A549 (cell line): ENCODE results near the gene KIAA1671. TPM values are rescaled to one million over a fixed set of nuclear protein-coding genes. Genes with fewer than 3 reads are reported as not detected.

ENCODE experiments used
- ATAC-seq, 2 experiments: fragments of 200-7000 bp in 1 of 2; fragments of >200 bp in 1 of 2; cut with Nextera tagmentation in 1 of 2; cut with Tn5 transposase in 1 of 2; 3 replicates each; pipeline versions ENCODE4 v1.8.0 to v1.9.1; 2018 to 2020; ENCODE audit warnings: mild to moderate bottlenecking in 1 of 2, moderate library complexity in 1 of 2
- CTCF ChIA-PET: fragments of 300-600 bp; sonication (Branson Sonifier 250); formaldehyde crosslinking; extraction: SDS; loops from one replicate; lab custom pipeline; 2021; ENCODE audit warnings: antibody characterized with exemption, inconsistent platforms; lab: Yijun Ruan, JAX
- POLR2A ChIA-PET: fragments of 350-600 bp; formaldehyde crosslinking; extraction: SDS; loops from one replicate; lab custom pipeline; 2021; ENCODE audit warnings: antibody characterized with exemption, inconsistent platforms; lab: Yijun Ruan, JAX
- DNase-seq, 2 experiments: peaks; one replicate each; pipeline versions ENCODE4 v3.0.0 to v3.0.0-alpha.2; 2011 to 2016; ENCODE audit warnings: low read depth in 1 of 2, low spot score in 1 of 2
- FAIRE-seq: peaks from 2 replicates; lab custom pipeline; 2011; peaks lifted over from hg19 to GRCh38; lab: Jason Lieb, UNC
- H3K27ac ChIP-seq, 2 experiments: fragments of >200 bp; sonication (Bioruptor Twin); formaldehyde crosslinking; 3 replicates each; pipeline ENCODE4 v1.5.1; 2016 to 2017
- H3K4me1 ChIP-seq: fragments of >200 bp; sonication (Bioruptor Twin); formaldehyde crosslinking; 3 replicates; pipeline ENCODE4 v1.6.1; 2016
- H3K4me2 ChIP-seq: fragments of >200 bp; sonication (Bioruptor Twin); formaldehyde crosslinking; 3 replicates; pipeline ENCODE4 v1.6.1; 2016
- H3K4me3 ChIP-seq: fragments of >200 bp; sonication (Bioruptor Twin); formaldehyde crosslinking; 3 replicates; pipeline ENCODE4 v1.5.1; 2016
- H3K9me3 ChIP-seq: fragments of >200 bp; sonication (Bioruptor Twin); formaldehyde crosslinking; 3 replicates; pipeline ENCODE4 v1.6.1; 2016
- CBX8 ChIP-seq: fragments of 200-600 bp; sonication (generic); IDR thresholded peaks from 2 replicates; pipeline ENCODE4 v1.6.1; 2016
- EHF ChIP-seq: fragments of 250-450 bp; sonication (Bioruptor Pico); IDR thresholded peaks from 2 replicates; pipeline ENCODE4 v1.5.0; 2020; ENCODE audit warnings: mild to moderate bottlenecking
- EHMT2 ChIP-seq: fragments of 200-600 bp; sonication (generic); IDR thresholded peaks from 2 replicates; pipeline ENCODE4 v1.6.1; 2016; ENCODE audit warnings: antibody characterized with exemption, low read depth, mild to moderate bottlenecking, moderate library complexity
- EP300 ChIP-seq, 2 experiments: fragments of >200 bp; sonication (Bioruptor Twin); formaldehyde crosslinking; IDR thresholded peaks; 2 replicates in 1 of 2; 3 replicates in 1 of 2; pipeline ENCODE4 v1.6.1; 2016 to 2017
- GATA3 ChIP-seq: IDR thresholded peaks from 2 replicates; pipeline ENCODE4 v1.6.1; 2012; ENCODE audit warnings: borderline replicate concordance
- HEYL ChIP-seq: fragments of 250-450 bp; sonication (Bioruptor Pico); IDR thresholded peaks from 2 replicates; pipeline ENCODE4 v1.8.0; 2021; ENCODE audit warnings: mild to moderate bottlenecking, moderate library complexity
- KDM1A ChIP-seq: fragments of 200-600 bp; sonication (generic); IDR thresholded peaks from 2 replicates; pipeline ENCODE4 v1.6.1; 2016; ENCODE audit warnings: low read depth, mild to moderate bottlenecking
- MAZ ChIP-seq: fragments of 150-350 bp; IDR thresholded peaks from 2 replicates; pipeline ENCODE4 v1.6.1; 2014; ENCODE audit warnings: antibody characterized with exemption, low read depth, low read length, borderline replicate concordance
- NFE2L2 ChIP-seq: fragments of 150-350 bp; conservative IDR thresholded peaks from 2 replicates; pipeline ENCODE4 v1.6.1; 2014; ENCODE audit warnings: low read length
- NR3C1 ChIP-seq: fragments of >200 bp; sonication (Bioruptor Twin); formaldehyde crosslinking; IDR thresholded peaks from 3 replicates; pipeline ENCODE4 v1.6.1; 2017
- RCOR1 ChIP-seq: fragments of 150-350 bp; IDR thresholded peaks from 2 replicates; pipeline ENCODE4 v1.6.1; 2014; ENCODE audit warnings: antibody characterized with exemption, low read length, low read depth
- RFX5 ChIP-seq: fragments of 450-650 bp; IDR thresholded peaks from 2 replicates; pipeline ENCODE4 v1.7.1; 2014; ENCODE audit warnings: antibody characterized with exemption, mild to moderate bottlenecking, moderate library complexity
- RNF2 ChIP-seq: fragments of 200-600 bp; sonication (generic); IDR thresholded peaks from 2 replicates; pipeline ENCODE4 v1.6.1; 2016; ENCODE audit warnings: low read depth, mild to moderate bottlenecking, antibody characterized with exemption, moderate library complexity, borderline replicate concordance
- ZC3H11A ChIP-seq: fragments of 450-650 bp; IDR thresholded peaks from 2 replicates; pipeline ENCODE4 v1.6.1; 2014; ENCODE audit warnings: antibody characterized with exemption, mild to moderate bottlenecking
- ZFP36 ChIP-seq: fragments of 450-650 bp; IDR thresholded peaks from 2 replicates; pipeline ENCODE4 v1.6.1; 2014; ENCODE audit warnings: borderline replicate concordance; ENCODE audit not compliant: partially characterized antibody
- ZNF302 ChIP-seq: fragments of 250-450 bp; sonication (Bioruptor Pico); IDR thresholded peaks from 2 replicates; pipeline ENCODE4 v1.9.0; 2021; ENCODE audit warnings: inconsistent platforms, mild to moderate bottlenecking, moderate library complexity
- WGBS: methylation state at CpG from one replicate; pipeline ENCODE4 v1.1.6; 2017; ENCODE audit errors: missing lambda C conversion rate; 5-methylcytosine and 5-hydroxymethylcytosine counted together
- polyA plus RNA-seq, 4 experiments: library from polyadenylated mRNA; depleted of rRNA in 3 of 4; stranded (reverse); fragments of >200 nt; fragmentation: RNase III in 1 of 4; extraction: RNeasy Plus Mini Kit Qiagen cat#74134 plus additional on column Dnase treatment in 1 of 4; gene quantifications; 2 replicates in 3 of 4; 3 replicates in 1 of 4; pipeline ENCODE4 v1.2.3, GENCODE V29; 2011 to 2017
- TF ChIP-seq, protein P1 (sequence below): fragments of >200 bp; sonication (Bioruptor Twin); formaldehyde crosslinking; IDR thresholded peaks from 2 replicates; pipeline ENCODE4 v1.6.1; 2016
- TF ChIP-seq, protein P2 (sequence below): fragments of 250-450 bp; sonication (Bioruptor Pico); IDR thresholded peaks from 2 replicates; pipeline ENCODE4 v1.5.0; 2020; ENCODE audit warnings: low read depth, mild to moderate bottlenecking, moderate library complexity
- TF ChIP-seq, protein P3 (sequence below): fragments of 450-650 bp; IDR thresholded peaks from 2 replicates; pipeline ENCODE4 v1.6.1; 2014; ENCODE audit warnings: antibody characterized with exemption

KIAA1671 gene
- polyA plus RNA-seq, 2 of the 4 experiments (the other 2 are of a cell fraction): 5.3 to 7.9 TPM

DNA sequence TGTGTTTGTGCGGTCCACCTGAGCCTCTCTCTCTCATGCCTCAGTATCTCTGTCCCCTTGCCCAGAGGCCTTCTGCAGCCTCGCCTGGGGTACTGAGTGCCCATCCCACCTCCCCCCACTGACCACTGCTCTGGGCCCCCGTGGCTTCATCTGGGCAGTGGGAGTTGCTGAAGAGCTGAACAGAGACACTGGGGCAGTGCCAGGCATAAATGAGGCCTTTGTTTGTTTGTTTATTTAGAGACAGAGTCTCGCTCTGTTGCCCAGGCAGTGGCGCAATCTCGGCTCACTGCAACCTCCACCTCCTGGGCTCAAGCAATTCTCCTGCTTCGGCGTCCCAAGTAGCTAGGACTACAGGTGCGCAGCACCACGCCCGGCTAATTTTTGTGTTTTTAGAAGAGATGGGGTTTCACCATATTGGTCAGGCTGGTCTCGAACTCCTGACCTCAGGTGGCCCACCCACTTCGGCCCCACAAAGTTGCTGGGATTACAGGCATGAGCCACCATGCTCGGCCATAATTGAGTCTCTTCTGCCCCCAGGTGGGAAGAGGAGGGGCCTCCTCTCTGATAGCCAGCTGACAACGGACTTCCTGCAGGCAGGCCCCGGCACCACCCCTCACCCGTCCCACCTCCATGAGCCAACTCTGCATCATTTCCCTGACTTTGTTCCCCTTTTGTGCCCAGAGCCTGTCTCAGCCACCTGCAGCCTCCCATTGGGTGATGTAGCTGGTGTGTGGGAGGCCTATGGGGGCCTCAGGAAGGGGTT lies 256.4 kb downstream of the KIAA1671 start:
- ChIA-PET CTCF (no interaction called here), POLR2A (no interaction called here)
- 67% methylated on average over 15 of the region's 17 CpGs for WGBS
- Histone ChIP-seq H3K4me3 (no peak overlapping the region), H3K27ac (no peak overlapping the region), H3K4me1 (no peaks in the 10 kb centered on the region), H3K4me2 (no peak overlapping the region), H3K9me3 (no peaks in the 10 kb centered on the region)
- FAIRE-seq: no peak
- ATAC-seq: no peak
- TF ChIP-seq EHMT2 (no peak), GATA3 (no peak), RNF2 (no peak), RCOR1 (no peak), EP300 (IDR thresholded peaks at IDR 0.05) (no peak), NFE2L2 (no peak), RFX5 (no peak), ZNF302 (CRISPR knock-in tag) (no peak), CBX8 (no peak), MAZ (no peak), EHF (no peak)
- TF ChIP-seq, protein P1, sequence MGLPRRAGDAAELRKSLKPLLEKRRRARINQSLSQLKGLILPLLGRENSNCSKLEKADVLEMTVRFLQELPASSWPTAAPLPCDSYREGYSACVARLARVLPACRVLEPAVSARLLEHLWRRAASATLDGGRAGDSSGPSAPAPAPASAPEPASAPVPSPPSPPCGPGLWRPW: no peak
- TF ChIP-seq, protein P2, sequence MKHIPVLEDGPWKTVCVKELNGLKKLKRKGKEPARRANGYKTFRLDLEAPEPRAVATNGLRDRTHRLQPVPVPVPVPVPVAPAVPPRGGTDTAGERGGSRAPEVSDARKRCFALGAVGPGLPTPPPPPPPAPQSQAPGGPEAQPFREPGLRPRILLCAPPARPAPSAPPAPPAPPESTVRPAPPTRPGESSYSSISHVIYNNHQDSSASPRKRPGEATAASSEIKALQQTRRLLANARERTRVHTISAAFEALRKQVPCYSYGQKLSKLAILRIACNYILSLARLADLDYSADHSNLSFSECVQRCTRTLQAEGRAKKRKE (CRISPR knock-in tag): no peak
- no peak for DNase-seq

DNA sequence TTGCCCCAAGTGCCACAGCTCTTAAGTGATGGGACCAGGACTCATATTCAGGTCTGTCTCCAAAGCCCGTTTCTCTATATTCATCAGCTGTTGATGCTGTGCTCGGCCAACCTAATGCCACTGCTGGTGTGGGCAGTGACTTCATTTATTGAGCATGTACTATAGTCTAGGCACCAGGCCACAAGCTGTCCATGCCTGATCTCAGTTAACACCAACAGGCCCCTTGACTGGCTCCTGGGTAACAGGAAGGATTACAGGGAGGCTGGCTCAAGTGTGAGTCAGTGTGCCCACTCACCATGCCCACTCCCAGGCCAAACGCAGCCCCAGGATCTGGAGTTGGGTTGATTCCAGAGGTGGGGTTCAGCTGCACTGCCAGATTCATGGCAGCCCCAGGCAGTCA lies 258.3 kb downstream of the KIAA1671 start:
- no peak for DNase-seq
- TF ChIP-seq RCOR1: no peak
- ATAC-seq: no peak
- Histone ChIP-seq H3K4me3 (no peak overlapping the region), H3K4me1 (no peaks in the 10 kb centered on the region), H3K4me2 (no peak overlapping the region), H3K27ac (no peak overlapping the region), H3K9me3 (no peaks in the 10 kb centered on the region)
- FAIRE-seq: no peak
- POLR2A ChIA-PET: interaction anchor here (0.6 kb wide), 1 partner anchor 184 kb away, joined by 8 read pairs; no protein-coding TSS in a partner anchor
- 47% methylated on average over 3 of the region's 3 CpGs for WGBS
- CTCF ChIA-PET: interaction anchor here (1.6 to 3.3 kb wide), 2 partner anchors 8 to 12 kb away, joined by 4 to 19 read pairs; no protein-coding TSS in a partner anchor

DNA sequence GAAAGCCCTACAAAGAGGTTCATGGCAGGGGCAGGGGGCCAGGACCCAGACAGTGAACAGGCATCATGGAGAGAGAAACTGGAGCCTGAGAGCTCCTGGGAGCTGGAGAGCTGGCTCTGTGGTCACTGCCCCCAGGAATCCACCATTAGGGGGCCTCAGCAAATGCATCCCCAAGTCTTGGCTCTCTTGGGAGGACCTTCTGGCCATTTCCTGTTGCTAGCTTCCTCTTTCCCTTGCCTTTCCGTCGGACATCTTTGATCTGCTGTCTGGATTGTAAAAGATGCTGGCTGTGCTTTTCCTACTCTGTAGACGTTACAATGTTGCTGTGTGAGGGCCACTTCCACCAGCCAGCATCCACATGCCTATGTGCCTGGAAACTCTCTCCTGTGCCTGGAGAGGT lies 259.8 kb downstream of the KIAA1671 start:
- DNase-seq: no peak
- ATAC-seq: no peak
- FAIRE-seq: no peak
- POLR2A ChIA-PET: no interaction called here
- TF ChIP-seq KDM1A: no peak
- TF ChIP-seq CBX8: no peak
- TF ChIP-seq, protein P3, sequence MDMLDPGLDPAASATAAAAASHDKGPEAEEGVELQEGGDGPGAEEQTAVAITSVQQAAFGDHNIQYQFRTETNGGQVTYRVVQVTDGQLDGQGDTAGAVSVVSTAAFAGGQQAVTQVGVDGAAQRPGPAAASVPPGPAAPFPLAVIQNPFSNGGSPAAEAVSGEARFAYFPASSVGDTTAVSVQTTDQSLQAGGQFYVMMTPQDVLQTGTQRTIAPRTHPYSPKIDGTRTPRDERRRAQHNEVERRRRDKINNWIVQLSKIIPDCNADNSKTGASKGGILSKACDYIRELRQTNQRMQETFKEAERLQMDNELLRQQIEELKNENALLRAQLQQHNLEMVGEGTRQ: no peak
- no peak for TF ChIP-seq GATA3
- no peak for TF ChIP-seq EP300 (IDR thresholded peaks at IDR 0.05)
- no peak for TF ChIP-seq ZC3H11A
- no peak for TF ChIP-seq NR3C1
- no peaks in the 10 kb centered on the region for H3K4me1 ChIP-seq
- H3K4me3 ChIP-seq: no peak overlapping the region
- H3K9me3 ChIP-seq: no peaks in the 10 kb centered on the region
- no peak overlapping the region for H3K4me2 ChIP-seq
- CTCF ChIA-PET: interaction anchor here (0.6 to 3.3 kb wide), 3 partner anchors 10 to 1079 kb away, joined by 3 to 19 read pairs (median 4); no protein-coding TSS in a partner anchor
- 72% methylated on average over 2 of the region's 3 CpGs for WGBS
- no peak overlapping the region for H3K27ac ChIP-seq

DNA sequence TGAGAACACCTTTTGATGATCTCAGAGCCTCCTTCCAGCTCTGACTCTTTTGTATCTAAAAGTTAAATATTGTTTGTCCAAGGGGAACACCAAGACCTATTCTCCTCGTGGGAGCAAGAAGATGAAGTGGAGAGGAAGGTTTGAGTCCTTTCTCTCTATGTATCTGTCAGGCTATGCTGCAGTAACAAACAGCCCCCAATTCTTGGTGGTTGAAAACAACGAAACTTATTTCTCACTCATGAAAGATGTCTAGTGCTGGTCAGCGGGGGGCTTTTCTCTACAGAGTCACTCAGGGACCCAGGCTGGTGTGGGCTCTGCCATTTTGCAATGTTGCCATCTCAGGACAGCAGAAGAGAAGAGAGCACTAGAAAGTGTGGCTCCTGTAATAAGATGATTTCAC lies 260.7 kb downstream of the KIAA1671 start:
- no peak for TF ChIP-seq HEYL (CRISPR knock-in tag)
- no peak for TF ChIP-seq NR3C1
- TF ChIP-seq ZFP36: no peak
- no peak for TF ChIP-seq CBX8
- no peak for TF ChIP-seq RNF2
- Histone ChIP-seq H3K27ac (no peak overlapping the region), H3K4me3 (no peak overlapping the region), H3K9me3 (no peaks in the 10 kb centered on the region), H3K4me2 (no peak overlapping the region), H3K4me1 (no peaks in the 10 kb centered on the region)
- ChIA-PET POLR2A (no interaction called here), CTCF (interaction anchor here (3.3 kb wide), 1 partner anchor 11 kb away, joined by 19 read pairs; no protein-coding TSS in a partner anchor)
- FAIRE-seq (no peak), ATAC-seq (no peak), DNase-seq (no peak)
- 2% methylated on average over 3 of the region's 3 CpGs for WGBS
